Activated CD4-positive, alpha-beta T cell treated with anti-CD3 and anti-CD28 coated beads for 1 hour (primary cell): ENCODE results near the gene MYOG.

ENCODE experiments used
- DNase-seq: peaks from one replicate; pipeline ENCODE4 v3.0.0-alpha.2; 2020

Gene MYOG

DNA sequence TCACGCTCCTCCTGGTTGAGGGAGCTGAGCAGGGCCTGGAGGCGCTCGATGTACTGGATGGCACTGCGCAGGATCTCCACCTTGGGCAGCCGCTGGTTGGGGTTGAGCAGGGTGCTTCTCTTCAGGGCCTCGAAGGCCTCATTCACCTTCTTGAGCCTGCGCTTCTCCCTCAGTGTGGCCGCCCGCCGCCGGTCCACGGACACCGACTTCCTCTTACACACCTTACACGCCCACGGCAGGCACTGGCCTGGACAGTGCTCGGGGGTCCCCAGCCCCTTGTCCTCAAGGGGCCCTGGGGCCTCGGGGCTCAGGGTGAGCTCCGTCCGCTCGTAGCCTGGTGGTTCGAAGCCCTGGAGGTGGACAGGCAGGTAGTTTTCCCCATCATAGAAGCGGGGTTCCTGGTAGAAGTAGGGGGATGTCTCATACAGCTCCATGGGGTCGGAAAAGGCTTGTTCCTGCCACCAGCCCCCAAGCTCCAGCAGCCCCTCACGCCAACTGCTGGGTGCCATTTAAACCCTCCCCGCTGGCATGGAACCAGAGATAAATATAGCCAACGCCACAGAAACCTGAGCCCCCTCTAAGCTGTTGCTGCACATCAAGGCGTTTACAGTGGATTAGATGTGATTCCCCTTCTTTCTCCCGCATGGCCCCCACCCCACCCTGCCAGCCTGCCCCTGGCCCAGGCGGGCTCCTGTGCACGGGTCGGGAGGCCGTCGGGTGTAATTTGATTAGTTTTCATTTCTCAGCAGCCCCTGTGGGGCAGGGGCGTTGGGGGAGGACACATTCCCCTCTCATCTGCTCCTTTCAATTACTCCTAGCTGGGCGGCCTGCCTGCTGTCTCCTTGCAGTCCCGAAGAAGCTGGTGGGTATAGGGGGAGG, at the start of gene MYOG:
Gene MYOG, minus strand, starts transcription at position 485 of the 879 bp plus-strand sequence. Its CDS starts 51 bp downstream, at position 434.
- no peak for DNase-seq

DNA sequence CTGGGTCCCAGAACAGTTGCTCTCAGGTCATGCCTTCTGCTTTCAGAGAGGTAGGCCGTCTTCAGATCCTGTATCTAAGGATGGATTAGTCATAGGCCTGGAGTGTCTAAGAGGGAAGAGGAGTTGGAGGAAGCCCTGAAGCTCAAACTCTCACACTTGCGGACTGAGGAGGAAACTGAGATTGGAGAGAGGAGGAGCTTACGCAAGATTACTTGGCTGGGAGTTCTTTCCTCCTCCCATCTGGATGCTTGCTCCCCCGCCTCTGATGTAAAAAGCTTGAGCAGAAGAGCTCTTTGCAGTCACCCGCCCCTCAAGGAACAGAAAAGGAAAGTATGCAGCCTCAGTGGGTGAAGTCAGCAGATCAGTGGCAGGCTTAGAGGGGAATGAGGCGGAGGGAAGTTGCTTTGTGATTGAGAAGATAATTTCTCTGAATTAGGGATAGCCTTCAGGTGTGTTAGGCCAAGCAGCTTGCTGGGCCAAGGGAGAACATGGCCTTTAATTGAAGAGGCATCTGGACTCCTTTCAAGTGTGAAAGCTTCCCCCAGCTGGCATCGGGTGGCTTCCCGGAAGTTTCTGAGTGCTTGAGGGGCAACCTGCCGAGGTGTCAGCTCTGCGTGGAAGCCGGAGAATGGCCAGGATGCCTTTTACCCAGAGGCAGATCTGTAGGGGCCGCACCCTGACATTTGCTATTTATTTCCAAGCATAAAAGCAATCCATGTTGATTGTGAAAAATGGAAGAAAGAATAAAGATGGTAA, 48.3 kb upstream of the MYOG start:
- no peak for DNase-seq

DNA sequence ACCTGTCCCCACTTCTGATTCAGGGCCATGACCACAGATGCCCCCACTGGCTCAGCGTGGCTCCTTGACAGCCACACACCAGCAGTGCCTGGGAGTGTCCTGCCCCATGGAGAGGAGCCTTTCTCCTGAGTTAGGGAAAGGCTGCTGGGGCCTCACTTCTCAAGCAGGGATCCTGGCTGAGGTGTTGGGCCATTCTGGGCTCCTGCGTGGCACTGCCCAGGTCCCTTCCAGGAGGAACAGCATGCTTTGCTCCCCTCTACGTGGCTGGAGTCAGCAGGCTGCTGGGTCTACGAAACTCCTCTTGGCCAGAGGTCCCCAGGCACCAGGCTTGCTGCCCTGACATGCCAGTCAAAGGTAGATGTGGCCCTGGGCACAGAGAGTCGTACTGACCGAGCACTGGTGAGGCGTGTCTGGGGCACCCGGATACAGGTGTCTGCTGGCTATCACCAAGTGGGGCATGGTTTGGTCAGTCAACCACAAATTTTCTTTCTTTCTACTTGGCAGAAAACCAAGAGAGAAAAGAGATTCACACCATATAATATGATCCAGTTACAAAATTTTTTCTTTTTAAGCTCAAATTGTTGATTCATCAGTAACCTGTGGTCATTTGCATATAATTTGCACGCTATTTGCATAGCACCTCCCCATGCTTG, 45.9 kb upstream of the MYOG start:
- DNase-seq, result no peak

GRCh38 chr1:203130358-203130985, 44.7 kb upstream of the MYOG start:
- DNase-seq, result no peak

- DNase-seq, result no peak
These were observed 43.9 kb upstream of the MYOG start for GRCh38 chr1:203129501-203130231.

DNA sequence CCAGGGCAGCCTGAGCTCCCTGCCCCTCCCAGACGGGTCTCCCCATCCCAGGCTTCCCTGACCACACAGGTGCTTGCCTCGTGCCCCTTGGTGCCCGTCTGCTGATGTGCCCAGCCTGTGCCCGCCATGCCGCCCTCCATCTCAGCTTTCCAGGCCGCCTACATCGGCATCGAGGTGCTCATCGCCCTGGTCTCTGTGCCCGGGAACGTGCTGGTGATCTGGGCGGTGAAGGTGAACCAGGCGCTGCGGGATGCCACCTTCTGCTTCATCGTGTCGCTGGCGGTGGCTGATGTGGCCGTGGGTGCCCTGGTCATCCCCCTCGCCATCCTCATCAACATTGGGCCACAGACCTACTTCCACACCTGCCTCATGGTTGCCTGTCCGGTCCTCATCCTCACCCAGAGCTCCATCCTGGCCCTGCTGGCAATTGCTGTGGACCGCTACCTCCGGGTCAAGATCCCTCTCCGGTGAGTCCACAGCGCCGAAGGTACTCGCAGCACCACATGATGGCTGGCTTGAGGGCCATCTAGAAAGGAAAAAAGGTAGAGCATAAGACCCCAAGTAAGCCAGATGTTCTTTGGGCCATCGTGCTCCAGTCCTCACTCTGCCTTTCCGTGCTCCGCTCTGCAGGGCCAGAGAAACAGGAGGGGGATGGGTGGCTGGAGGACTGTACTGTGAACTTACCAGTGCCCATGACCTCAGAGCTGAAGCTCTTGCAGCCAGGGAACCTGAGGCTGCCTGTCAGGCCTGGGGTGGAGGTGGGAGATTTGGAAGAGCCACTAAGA, 43.1 kb upstream of the MYOG start:
- DNase-seq, result no peak

DNA sequence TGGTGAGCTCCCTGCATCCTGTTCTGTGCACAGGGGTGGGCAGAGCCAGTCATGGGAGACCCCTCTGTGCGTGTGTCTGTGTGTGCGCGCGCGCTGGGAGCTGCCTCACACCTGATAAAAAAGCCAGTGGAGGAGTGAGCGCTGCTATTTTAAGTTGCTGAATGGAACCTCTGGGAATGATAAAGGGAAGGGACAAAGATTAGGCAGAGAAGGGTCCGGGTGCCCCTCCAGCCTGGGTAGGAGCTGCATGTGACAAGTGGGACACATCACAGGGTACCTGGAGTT, 42.6 kb upstream of the MYOG start:
- DNase-seq, result no peak

DNA sequence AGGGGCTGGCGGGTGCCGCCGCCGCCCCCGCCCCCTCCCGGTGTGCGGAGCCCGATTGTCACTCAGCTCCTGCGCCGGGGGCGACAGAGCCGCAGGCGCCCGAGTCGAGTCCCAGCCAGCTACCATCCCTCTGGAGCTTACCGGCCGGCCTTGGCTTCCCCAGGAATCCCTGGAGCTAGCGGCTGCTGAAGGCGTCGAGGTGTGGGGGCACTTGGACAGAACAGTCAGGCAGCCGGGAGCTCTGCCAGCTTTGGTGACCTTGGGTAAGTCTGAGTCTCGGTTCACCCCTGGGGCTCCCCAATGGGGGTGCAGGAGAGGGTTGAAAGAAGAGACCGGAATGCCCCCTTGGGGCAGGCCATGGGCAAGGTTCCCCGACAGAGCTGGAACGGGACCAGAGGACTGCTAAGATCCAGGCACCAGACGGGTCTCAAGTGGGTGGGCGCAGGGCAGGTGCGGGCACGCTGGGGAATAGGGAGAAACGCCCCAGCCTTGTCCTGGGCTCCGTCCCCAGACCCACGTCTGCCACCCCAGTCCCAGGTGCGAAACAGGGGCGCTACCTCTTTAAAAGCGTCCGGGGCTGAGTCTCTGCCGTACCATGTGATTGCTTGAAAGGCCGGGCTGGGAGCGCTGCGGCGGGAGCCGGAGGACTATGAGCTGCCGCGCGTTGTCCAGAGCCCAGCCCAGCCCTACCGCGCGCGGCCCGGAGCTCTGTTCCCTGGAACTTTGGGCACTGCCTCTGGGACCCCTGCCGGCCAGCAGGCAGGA, 42.0 kb upstream of the MYOG start, which contains the start of gene ADORA1:
Gene ADORA1, plus strand, starts transcription at position 61 of the 765 bp plus-strand sequence. CDS start 1,116 bp downstream, outside the sequence.
- DNase-seq, result no peak

DNA sequence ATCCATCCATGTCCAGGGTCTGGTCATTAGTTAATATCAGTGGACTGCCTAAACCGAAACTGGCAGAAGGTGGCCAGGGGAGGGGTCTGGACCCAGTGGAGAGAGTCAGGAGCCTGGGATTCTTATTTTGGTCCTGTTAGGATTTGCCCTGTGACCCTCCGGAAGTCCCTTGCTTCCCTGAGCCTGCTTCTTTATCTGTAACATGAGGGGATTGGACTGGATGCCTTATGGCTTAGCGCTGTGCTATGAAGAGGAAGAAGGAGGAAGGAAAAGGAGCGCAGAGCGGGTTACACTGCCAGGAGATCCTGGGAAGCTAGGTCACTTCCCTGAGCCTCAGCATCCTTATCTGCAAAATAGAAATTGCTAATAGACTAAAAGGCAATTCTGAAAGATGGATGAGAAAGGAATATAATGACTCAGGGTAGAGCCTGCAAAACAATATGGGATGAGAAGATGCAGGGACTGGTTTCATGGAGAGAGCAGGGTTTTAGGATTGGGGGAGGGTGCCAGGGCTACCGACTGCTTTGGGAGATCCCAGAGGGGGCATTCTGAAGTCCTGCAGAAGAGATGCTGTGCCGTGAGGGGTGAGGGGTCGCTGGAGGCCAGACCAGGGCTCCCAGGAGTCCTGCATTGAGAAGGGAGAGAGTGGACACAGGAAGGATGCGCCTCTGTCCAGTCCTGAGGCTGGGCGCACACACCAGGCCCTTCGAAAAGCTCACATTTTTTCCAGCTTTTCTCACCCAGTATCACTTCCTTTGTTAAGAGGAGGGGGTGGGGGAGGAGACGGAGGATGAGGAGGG, 41.3 kb upstream of the MYOG start:
- no peak for DNase-seq

- DNase-seq, result no peak
These were observed 40.5 kb upstream of the MYOG start for GRCh38 chr1:203126151-203126865.

GRCh38 chr1:203124546-203125317, 38.9 kb upstream of the MYOG start:
- no peak for DNase-seq

- DNase-seq, result no peak
These were observed 38.2 kb upstream of the MYOG start for GRCh38 chr1:203124011-203124410.

DNA sequence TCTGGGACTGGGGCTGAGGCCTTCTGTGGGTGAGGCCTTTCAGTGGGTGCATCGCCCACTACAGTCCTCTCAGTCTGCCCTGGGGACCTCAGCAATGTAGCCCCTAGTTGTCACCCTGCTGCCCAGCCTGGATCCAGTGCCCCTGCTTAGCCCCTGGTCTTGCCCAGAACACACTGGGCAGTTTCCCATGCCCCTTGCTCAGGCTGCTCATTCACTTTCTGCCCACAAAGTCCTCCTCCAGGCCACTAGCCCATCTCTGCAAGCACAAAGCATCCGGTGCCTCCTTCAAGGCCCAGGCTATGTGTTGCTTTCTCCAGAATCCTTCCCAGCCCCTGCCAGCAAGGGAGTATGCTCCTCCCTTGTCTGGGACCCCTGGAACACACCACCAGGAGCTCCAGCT, 36.3 kb upstream of the MYOG start:
- DNase-seq, result no peak

DNA sequence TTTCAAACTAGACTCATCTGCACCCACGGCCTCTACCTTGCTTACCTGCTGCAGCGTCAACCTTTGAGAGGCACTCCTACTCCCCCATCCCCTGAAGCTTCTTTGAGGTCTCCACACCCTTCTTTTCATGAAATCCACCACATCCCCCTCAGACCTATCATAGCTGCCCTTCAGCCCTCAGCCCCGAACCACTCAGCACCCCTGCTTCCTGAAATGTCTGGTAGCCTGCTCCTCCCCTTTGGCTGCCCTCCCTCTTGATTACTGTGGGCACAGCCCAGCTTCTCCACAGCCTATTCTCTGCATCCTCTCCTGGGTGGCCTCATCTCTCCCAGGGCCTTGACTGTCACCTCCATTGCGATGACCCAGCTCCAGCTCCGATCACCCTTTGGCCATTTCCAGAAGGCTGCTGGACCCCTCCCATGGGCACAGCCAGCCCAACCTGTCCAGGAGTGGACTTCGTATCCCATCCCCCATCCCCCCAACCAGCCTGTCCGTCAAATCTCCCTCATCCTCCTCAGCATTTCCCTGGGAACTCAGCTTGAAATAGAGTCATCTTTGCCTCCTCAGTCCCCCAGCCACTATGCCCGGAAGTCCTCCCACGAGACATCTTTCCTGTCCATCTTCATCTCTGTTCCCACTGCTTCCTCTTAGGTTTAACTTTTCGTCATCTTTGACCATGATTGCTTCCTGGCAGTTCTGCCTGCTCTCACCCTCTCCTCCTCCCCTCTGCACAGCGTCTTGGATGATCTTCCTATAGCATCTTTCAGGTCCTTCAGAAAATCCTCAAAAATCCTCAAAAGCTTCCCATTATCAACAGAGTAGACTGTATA, 35.6 kb upstream of the MYOG start:
- no peak for DNase-seq

DNA sequence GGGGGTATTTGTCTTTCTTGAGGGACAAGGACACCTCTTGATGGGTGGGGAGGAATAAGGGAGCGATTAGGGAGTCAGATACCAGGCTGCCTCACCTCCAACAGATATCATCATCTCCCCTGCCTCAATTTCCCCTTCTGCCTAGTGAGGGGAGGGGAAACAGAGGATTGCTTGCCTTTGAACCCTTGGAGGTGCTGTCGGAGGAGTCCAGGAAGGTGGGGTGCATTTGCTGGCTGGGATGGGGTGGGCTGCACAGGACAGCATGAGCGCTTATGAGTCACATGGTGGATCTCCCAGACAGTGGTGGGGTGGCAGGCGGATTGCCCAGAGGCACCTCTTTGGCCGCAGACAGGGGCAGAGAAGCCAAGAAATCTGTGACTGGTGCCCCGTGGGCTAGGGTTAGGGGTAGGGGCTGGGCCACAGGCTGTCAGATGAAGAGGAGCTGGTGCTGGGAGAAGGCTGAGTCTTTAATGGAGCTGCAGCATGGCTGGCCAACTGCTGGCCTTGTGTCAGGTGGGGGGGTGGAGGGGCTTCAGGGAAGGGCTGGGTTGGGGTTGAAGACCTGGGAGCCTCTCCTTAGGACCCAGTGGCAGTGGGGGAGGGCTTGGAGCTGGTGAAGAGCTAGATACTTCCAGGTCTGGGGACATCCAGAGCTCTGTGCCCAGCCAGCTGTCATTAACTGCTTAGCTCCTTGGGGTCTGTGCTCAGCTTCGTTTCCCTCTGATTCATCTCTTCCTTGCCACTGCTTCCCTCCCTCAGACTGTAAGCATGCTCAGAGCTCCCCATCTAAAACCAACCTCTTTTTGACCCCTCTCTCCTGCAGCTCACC, 34.7 kb upstream of the MYOG start:
- no peak for DNase-seq
